Glomerular visceral epithelial cell (primary cell): Measurements from ENCODE around the gene DGCR6L.
"Not testable (repeated sequence)": the region's sequence is repeated elsewhere in the genome, so short reads cannot be mapped to it uniquely, and the experiment has no call there.

Experiments
- DNase-seq: peaks from one replicate; pipeline ENCODE4 v3.0.0-alpha.2; 2016; ENCODE audit errors: extremely low spot score

DGCR6L gene

GRCh38 chr22:20291604-20292063, 28.2 kb downstream of the DGCR6L start:
- DNase-seq = no peak

- DNase-seq = no peak
Measured at GRCh38 chr22:20291249-20291586, 28.6 kb downstream of the DGCR6L start.

GRCh38 chr22:20290578-20291248, 29.1 kb downstream of the DGCR6L start:
- DNase-seq = no peak

- no peak for DNase-seq
Measured at GRCh38 chr22:20290045-20290392, 29.8 kb downstream of the DGCR6L start.

- DNase-seq = not testable (repeated sequence)
Measured at GRCh38 chr22:20289182-20290044, 30.4 kb downstream of the DGCR6L start.

- DNase-seq = not testable (repeated sequence)
Measured at GRCh38 chr22:20286784-20287423, 33.0 kb downstream of the DGCR6L start.

- not testable (repeated sequence) for DNase-seq
Measured at GRCh38 chr22:20286312-20286660, 33.6 kb downstream of the DGCR6L start.

- peak; percentile 56 for DNase-seq
Measured at GRCh38 chr22:20285473-20286311, 34.2 kb downstream of the DGCR6L start.

GRCh38 chr22:20284471-20285086, 35.3 kb downstream of the DGCR6L start:
- no peak for DNase-seq

GRCh38 chr22:20283674-20284066, 36.2 kb downstream of the DGCR6L start:
- no peak for DNase-seq

- DNase-seq = no peak
Measured at GRCh38 chr22:20282901-20283673, 36.8 kb downstream of the DGCR6L start.

- DNase-seq = no peak
Measured at GRCh38 chr22:20281891-20282290, 38.0 kb downstream of the DGCR6L start.

GRCh38 chr22:20281473-20281872, 38.4 kb downstream of the DGCR6L start:
- not testable (repeated sequence) for DNase-seq

- no peak for DNase-seq
Measured at GRCh38 chr22:20280866-20281265, 39.0 kb downstream of the DGCR6L start.

- DNase-seq = not testable (repeated sequence)
Measured at GRCh38 chr22:20280163-20280562, 39.7 kb downstream of the DGCR6L start.

- peak; percentile 25 for DNase-seq
Measured at GRCh38 chr22:20279662-20280134, 40.2 kb downstream of the DGCR6L start.

- not testable (repeated sequence) for DNase-seq
Measured at GRCh38 chr22:20278726-20279490, 41.0 kb downstream of the DGCR6L start.

GRCh38 chr22:20277936-20278635, 41.8 kb downstream of the DGCR6L start:
- DNase-seq = not testable (repeated sequence)

GRCh38 chr22:20276468-20276867, 43.4 kb downstream of the DGCR6L start:
- no peak for DNase-seq
